Putamen (tissue), 1 donor: ENCODE measurements around the gene KAT6B.

Experiments used
- DNase-seq: peaks from one replicate; pipeline ENCODE4 v3.0.0-alpha.2; 2016; ENCODE audit warnings: low spot score

The KAT6B gene

GRCh38 chr10:74823791-74824183 lies 2.6 kb upstream of the KAT6B start:
- no peak for DNase-seq

GRCh38 chr10:74824184-74824899 lies 2.1 kb upstream of the KAT6B start:
- DNase-seq: peak; percentile 23

- peak; percentile 58 for DNase-seq
Observed at GRCh38 chr10:74824900-74825370, 1.5 kb upstream of the KAT6B start.

GRCh38 chr10:74825371-74826141 lies 844 bp upstream of the KAT6B start:
- no peak for DNase-seq

- DNase-seq: no peak
Observed at GRCh38 chr10:74827045-74827441, 643 bp downstream of the KAT6B start.

GRCh38 chr10:74827694-74828093 lies 1.3 kb downstream of the KAT6B start:
- no peak for DNase-seq

GRCh38 chr10:74828946-74829345 lies 2.5 kb downstream of the KAT6B start:
- no peak for DNase-seq

GRCh38 chr10:74831518-74832120 lies 5.2 kb downstream of the KAT6B start:
- no peak for DNase-seq

GRCh38 chr10:74835963-74836362 lies 9.6 kb downstream of the KAT6B start:
- DNase-seq: no peak

GRCh38 chr10:74836877-74837276 lies 10.5 kb downstream of the KAT6B start:
- no peak for DNase-seq

GRCh38 chr10:74837743-74838142 lies 11.3 kb downstream of the KAT6B start:
- no peak for DNase-seq

- peak; percentile 33 for DNase-seq
Observed at GRCh38 chr10:74839708-74840107, 13.3 kb downstream of the KAT6B start.

GRCh38 chr10:74841265-74841973 lies 15.0 kb downstream of the KAT6B start:
- no peak for DNase-seq

- DNase-seq: no peak
Observed at GRCh38 chr10:74842301-74842954, 16.0 kb downstream of the KAT6B start.

GRCh38 chr10:74846958-74847357 lies 20.6 kb downstream of the KAT6B start:
- no peak for DNase-seq

GRCh38 chr10:74851831-74852230 lies 25.4 kb downstream of the KAT6B start:
- no peak for DNase-seq

- no peak for DNase-seq
Observed at GRCh38 chr10:74852381-74852780, 26.0 kb downstream of the KAT6B start.

GRCh38 chr10:74854610-74855009 lies 28.2 kb downstream of the KAT6B start:
- DNase-seq: no peak

- no peak for DNase-seq
Observed at GRCh38 chr10:74855027-74855426, 28.6 kb downstream of the KAT6B start.

GRCh38 chr10:74855439-74855838 lies 29.0 kb downstream of the KAT6B start:
- DNase-seq: no peak

- no peak for DNase-seq
Observed at GRCh38 chr10:74856940-74857339, 30.5 kb downstream of the KAT6B start.

GRCh38 chr10:74857586-74857985 lies 31.2 kb downstream of the KAT6B start:
- no peak for DNase-seq
